H4 (cell line): ENCODE measurements around the gene VCP. TPM values are rescaled to one million over a fixed set of nuclear protein-coding genes. Genes with fewer than 3 reads are reported as not detected.

ENCODE experiments used
- DNase-seq: peaks from one replicate; pipeline ENCODE4 v3.0.0-alpha.2; 2015; ENCODE audit warnings: low spot score
- total RNA-seq: library from RNA; depleted of rRNA; stranded (reverse); fragments of >200 nt; shearing (Covaris generic); gene quantifications from 2 replicates; pipeline ENCODE4 v1.2.3, GENCODE V29; 2014; rRNA removed

The VCP gene
- total RNA-seq, 1 experiment from 2014 or later: 380 TPM

DNA sequence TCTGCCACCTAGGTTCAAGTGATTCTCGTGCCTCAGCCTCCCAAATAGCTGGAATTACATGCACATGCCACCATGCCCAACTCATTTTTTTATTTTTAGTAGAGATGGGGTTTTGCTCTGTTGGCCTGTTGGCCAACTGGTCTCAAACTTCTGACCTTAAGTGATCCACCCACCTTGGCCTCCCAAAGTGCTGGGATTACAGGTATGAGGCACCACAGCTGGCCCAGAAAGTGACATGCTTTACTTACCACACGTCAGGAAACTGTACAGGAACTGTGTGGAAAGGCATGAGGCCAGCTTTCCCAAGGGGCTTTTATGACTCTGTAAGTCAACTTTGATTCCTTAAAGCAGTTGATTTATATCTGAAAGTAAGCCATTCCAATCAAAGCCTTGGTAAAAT lies 57.9 kb downstream of the VCP start:
- DNase-seq: no peak

DNA sequence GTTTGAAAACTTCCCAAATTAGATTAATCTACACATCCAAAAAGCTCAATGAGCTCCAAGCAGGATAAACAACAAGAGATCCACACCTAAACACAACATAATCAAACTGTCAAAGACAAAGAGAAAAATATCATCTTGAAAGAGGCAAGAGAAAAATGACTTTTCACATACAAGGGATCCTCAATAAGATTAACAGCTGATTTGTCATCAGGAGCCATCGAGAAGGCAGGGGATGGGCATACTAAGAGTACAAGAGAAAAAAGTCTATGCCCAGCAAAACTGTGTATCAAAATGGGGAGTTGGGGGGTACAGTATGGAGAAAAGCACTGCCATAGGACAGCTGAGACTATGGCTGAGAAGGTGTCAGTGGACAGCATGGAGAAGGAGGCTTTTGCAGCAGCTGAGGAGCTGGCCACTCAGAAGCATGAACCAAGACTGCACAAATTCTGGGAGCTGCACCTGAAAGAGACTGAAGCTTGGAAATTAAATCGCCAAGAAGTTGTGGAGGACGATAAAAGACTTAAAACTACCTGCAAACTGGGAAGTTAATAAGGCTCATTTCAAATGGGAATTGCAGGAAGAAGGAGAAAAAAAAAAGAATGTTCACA lies 62.0 kb downstream of the VCP start:
- no peak for DNase-seq

Other genes starting within 250 kb of the VCP start
- not detected in 2 replicates for gene PHF24, start 114.3 kb downstream of the VCP start, total RNA-seq
- gene DNAJB5, start 82.9 kb downstream of the VCP start, total RNA-seq: 7.2 and 9.2 TPM in 2 replicates
- gene FANCG, start 7.3 kb upstream of the VCP start, total RNA-seq: 67.6 and 84.0 TPM in 2 replicates
- gene PIGO, start 24.0 kb upstream of the VCP start, total RNA-seq: 23.4 and 32.1 TPM in 2 replicates
- gene STOML2, start 30.5 kb upstream of the VCP start, total RNA-seq: 131 and 198 TPM in 2 replicates
- 7.5 and 9.7 TPM in 2 replicates for gene ATOSB, start 43.2 kb upstream of the VCP start, total RNA-seq
- gene UNC13B, start 89.4 kb upstream of the VCP start, total RNA-seq: 7.4 and 7.8 TPM in 2 replicates